Lower leg skin (tissue), 4 donors: ENCODE results near the gene SLC6A18. TPM values are rescaled to one million over a fixed set of nuclear protein-coding genes. Genes with fewer than 3 reads are reported as not detected.

Experiments used
- DNase-seq, 2 donors: peaks; one replicate each; pipeline ENCODE4 v3.0.0-alpha.2; 2019; ENCODE audit warnings: low spot score in 2 of 2
- H3K4me3 ChIP-seq: fragments of 200-600 bp; sonication (generic); 2 replicates; pipeline ENCODE4 v1.5.1; 2017; ENCODE audit warnings: mild to moderate bottlenecking, low read depth; ENCODE audit not compliant: poor library complexity, severe bottlenecking
- CTCF ChIP-seq, 3 donors: fragments of 450-650 bp; IDR thresholded peaks; one replicate each; pipeline ENCODE4 v1.5.1; 2016; ENCODE audit warnings: antibody characterized with exemption in 3 of 3, mild to moderate bottlenecking in 3 of 3, moderate library complexity in 2 of 3
- POLR2A ChIP-seq, 2 donors: fragments of 450-650 bp; IDR thresholded peaks; one replicate each; pipeline ENCODE4 v1.6.1; 2016 to 2017; ENCODE audit warnings: antibody characterized with exemption in 2 of 2, mild to moderate bottlenecking in 1 of 2, moderate library complexity in 1 of 2
- WGBS, 2 donors: methylation state at CpG; one replicate each; pipeline ENCODE4 v1.1.5; 2018; 5-methylcytosine and 5-hydroxymethylcytosine counted together
- intact Hi-C: fragments of 100-400 bp; cut with DNase I; formaldehyde crosslinking; loops from one replicate; pipeline ENCODE4 v1.15.0; 2023; ENCODE audit warnings: low total_unique reads
- total RNA-seq, 4 donors: library from RNA; depleted of rRNA; stranded (reverse); fragments of >200 nt; gene quantifications; one replicate each; pipeline ENCODE4 v1.1.0, GENCODE V29; 2016

Gene SLC6A18
- total RNA-seq, 4 donors from 2014 or later, result not detected

- intact Hi-C loops, result no loop called here
- TF ChIP-seq CTCF (IDR thresholded peaks at IDR 0.05) (no peak), POLR2A (IDR thresholded peaks at IDR 0.05) (no peak)
- no peak for DNase-seq
- 86 to 87% methylated on average over 17 of the region's 17 CpGs for WGBS, 2 donors
- H3K4me3 ChIP-seq, result no peak overlapping the region
These were observed 5.4 kb downstream of the SLC6A18 start for GRCh38 chr5:1230551-1230950.

- 67 to 72% methylated on average over 13 of the region's 13 CpGs for WGBS, 2 donors
- no peak overlapping the region for H3K4me3 ChIP-seq
These were observed 6.2 kb downstream of the SLC6A18 start for GRCh38 chr5:1231354-1231905.

GRCh38 chr5:1232780-1233179, 7.6 kb downstream of the SLC6A18 start:
- WGBS, 2 donors, result 88% methylated on average over 19 to 24 of the region's 25 CpGs
- DNase-seq, result no peak
- intact Hi-C loops, result no loop called here
- no peak for TF ChIP-seq CTCF (IDR thresholded peaks at IDR 0.05)
- no peak overlapping the region for H3K4me3 ChIP-seq

More at GRCh38 chr5:1231354-1231905, 6.2 kb downstream of the SLC6A18 start:
- TF ChIP-seq CTCF (IDR thresholded peaks at IDR 0.05) (no peak), POLR2A (IDR thresholded peaks at IDR 0.05) (no peak)
- intact Hi-C loops, result no loop called here
- DNase-seq, result no peak

GRCh38 chr5:1235379-1235778, 10.2 kb downstream of the SLC6A18 start:
- intact Hi-C loops, result no loop called here
- no peak for DNase-seq
- WGBS, 2 donors, result 79 to 86% methylated on average over 8 of the region's 8 CpGs
- TF ChIP-seq CTCF (IDR thresholded peaks at IDR 0.05) (no peak), POLR2A (IDR thresholded peaks at IDR 0.05) (no peak)
- H3K4me3 ChIP-seq, result no peak overlapping the region

GRCh38 chr5:1235838-1236237, 10.7 kb downstream of the SLC6A18 start:
- TF ChIP-seq CTCF (IDR thresholded peaks at IDR 0.05) (no peak), POLR2A (IDR thresholded peaks at IDR 0.05) (no peak)
- 97 to 100% methylated on average over 1 of the region's 1 CpG for WGBS, 2 donors
- intact Hi-C loops, result no loop called here
- no peak for DNase-seq
- H3K4me3 ChIP-seq, result no peak overlapping the region
